BE2C (cell line): ENCODE measurements around the gene LETM1.

Source experiments
- DNase-seq: peaks from one replicate; pipeline ENCODE4 v3.0.0-alpha.2; 2020
- H3K27me3 ChIP-seq: fragments of 250-450 bp; sonication (Bioruptor Pico); 2 replicates; pipeline ENCODE4 v1.5.1; 2020; ENCODE audit warnings: mild to moderate bottlenecking
- H3K36me3 ChIP-seq: fragments of 250-450 bp; sonication (Bioruptor Pico); 2 replicates; pipeline ENCODE4 v1.5.1; 2020; ENCODE audit warnings: mild to moderate bottlenecking
- H3K4me1 ChIP-seq: fragments of 250-450 bp; sonication (Bioruptor Pico); 2 replicates; pipeline ENCODE4 v1.5.1; 2020
- H3K4me3 ChIP-seq: 2 replicates; pipeline ENCODE4 v1.5.1; 2011; ENCODE audit warnings: low read depth, low read length
- H3K9me3 ChIP-seq: fragments of 250-450 bp; sonication (Bioruptor Pico); 2 replicates; pipeline ENCODE4 v1.5.1; 2020
- TF ChIP-seq, protein P1 (sequence below): IDR thresholded peaks from 2 replicates; pipeline ENCODE4 v1.5.1; 2012; ENCODE audit warnings: mild to moderate bottlenecking, low read depth, low read length

LETM1 gene

DNA sequence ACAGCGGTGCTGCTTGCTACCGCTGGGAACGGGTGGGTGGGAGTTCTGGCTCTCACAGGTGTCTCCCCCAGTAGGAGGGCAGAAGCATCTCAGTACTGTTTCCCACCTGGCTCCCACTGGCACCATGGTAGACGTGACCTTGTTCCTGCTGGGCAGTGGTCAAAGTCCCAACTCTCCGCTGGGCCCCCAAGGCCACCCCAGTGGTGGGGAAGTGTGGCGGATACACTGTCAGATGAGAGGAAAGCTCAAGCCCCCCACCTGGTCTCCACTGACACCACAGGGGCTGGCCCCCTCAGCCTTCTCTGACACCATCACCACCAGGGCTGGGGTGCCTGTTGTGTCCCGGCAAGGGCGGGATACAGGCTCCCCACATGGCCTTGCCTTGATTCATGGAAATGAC, 24.6 kb downstream of the LETM1 start:
- Histone ChIP-seq H3K9me3 (no peaks in the 10 kb centered on the region), H3K36me3 (peaks cover 61% of the 10 kb centered on the region), H3K4me1 (no peaks in the 10 kb centered on the region), H3K27me3 (no peaks in the 10 kb centered on the region), H3K4me3 (no peak overlapping the region)
- DNase-seq, result no peak
- TF ChIP-seq, protein P1, sequence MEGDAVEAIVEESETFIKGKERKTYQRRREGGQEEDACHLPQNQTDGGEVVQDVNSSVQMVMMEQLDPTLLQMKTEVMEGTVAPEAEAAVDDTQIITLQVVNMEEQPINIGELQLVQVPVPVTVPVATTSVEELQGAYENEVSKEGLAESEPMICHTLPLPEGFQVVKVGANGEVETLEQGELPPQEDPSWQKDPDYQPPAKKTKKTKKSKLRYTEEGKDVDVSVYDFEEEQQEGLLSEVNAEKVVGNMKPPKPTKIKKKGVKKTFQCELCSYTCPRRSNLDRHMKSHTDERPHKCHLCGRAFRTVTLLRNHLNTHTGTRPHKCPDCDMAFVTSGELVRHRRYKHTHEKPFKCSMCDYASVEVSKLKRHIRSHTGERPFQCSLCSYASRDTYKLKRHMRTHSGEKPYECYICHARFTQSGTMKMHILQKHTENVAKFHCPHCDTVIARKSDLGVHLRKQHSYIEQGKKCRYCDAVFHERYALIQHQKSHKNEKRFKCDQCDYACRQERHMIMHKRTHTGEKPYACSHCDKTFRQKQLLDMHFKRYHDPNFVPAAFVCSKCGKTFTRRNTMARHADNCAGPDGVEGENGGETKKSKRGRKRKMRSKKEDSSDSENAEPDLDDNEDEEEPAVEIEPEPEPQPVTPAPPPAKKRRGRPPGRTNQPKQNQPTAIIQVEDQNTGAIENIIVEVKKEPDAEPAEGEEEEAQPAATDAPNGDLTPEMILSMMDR, result no peak

DNA sequence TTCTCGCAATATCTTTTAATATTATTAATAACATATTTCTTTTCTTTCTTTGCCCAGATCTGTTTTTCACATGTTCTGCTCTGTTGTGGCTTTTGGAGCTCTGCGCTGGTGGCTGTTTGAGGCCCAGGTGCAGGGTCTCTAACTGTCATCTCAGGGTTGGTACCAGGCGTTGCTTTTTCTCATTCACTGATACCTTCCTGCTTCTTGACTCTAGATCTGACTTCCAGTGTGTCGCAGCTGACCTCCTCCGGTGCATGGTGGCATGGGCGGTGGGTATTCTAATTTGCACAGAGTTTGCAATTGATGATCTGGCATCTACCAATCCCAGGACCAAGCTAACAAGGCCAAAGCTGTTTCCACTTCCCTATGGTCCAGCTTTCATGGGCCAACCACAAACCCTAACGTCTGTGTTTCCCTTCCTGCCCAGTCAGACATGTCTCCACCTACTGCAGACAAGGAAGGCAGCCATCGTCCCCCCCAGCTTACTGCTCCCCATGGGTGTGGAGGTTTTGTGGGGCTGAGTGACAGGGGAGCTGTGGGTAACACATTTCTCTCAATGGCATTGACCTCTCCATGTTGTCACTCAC, 25.2 kb downstream of the LETM1 start:
- no peaks in the 10 kb centered on the region for H3K9me3 ChIP-seq
- H3K27me3 ChIP-seq, result no peaks in the 10 kb centered on the region
- H3K4me1 ChIP-seq, result no peaks in the 10 kb centered on the region
- TF ChIP-seq, protein P1, result no peak
- no peak for DNase-seq
- H3K36me3 ChIP-seq, result peaks cover 60% of the 10 kb centered on the region
- no peak overlapping the region for H3K4me3 ChIP-seq

DNA sequence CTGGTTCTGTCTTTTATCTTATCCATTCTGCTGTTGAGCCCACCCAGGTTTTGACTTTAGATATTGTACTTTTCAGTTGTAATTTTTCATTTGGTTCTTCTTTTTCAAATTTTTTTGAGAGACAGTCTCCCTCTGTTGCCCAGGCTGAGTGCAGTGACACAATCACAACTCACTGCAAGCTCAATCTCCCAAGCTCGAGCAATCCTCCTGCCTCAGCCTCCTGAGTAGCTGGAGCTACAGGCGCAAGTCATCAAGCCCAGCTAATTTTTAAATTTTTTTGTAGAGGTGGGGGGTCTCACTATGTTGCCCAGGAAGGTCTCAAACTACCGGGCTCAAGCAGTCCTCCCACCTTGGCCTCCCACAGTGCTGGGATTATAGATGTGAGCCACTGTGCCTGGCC, 25.7 kb downstream of the LETM1 start:
- TF ChIP-seq, protein P1, result no peak
- no peak overlapping the region for H3K4me3 ChIP-seq
- H3K36me3 ChIP-seq, result peaks cover 59% of the 10 kb centered on the region
- no peaks in the 10 kb centered on the region for H3K9me3 ChIP-seq
- no peaks in the 10 kb centered on the region for H3K4me1 ChIP-seq
- DNase-seq, result no peak
- no peaks in the 10 kb centered on the region for H3K27me3 ChIP-seq

DNA sequence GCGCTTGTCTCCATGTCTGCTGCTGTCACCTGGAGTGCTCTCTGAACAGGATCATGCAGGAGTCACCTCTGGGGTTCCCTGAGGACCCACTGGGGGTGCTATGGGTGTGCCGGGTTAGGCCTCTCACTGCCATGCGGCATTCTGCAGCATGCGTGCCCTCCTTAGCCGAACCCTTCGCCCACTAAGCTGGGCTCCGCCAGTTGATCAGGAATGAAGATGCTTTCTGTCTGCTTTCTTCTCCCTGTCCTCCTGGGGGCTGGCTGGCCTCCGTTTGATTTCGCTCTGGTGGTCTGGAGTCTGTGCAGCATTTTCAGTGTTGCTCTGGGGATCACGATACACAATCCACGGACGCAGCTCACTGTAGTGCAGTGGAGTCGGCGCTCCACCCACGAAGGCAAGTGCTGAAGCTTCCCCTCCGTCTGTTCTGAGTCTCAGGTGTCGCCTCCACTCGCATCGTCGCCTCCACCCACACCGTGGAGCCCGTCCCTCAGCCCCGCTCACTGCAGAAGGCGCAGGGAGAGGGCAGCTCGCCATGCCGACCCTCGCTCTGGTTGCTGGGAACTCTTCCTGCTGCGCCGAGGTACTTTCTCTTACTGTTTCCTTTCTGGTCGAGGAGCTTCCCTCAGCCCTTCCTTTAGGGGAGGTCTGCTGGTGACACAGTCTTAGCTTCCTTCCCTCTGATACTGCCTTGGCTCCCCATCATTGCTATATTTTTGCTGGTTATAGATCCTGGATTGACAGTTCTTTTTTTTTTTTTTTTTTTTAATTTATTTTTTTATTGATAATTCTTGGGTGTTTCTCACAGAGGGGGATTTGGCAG, 29.2 kb downstream of the LETM1 start:
- Histone ChIP-seq H3K9me3 (no peaks in the 10 kb centered on the region), H3K4me3 (no peak overlapping the region), H3K36me3 (peaks cover 62% of the 10 kb centered on the region), H3K4me1 (no peaks in the 10 kb centered on the region), H3K27me3 (no peaks in the 10 kb centered on the region)
- no peak for DNase-seq
- TF ChIP-seq, protein P1, result no peak

DNA sequence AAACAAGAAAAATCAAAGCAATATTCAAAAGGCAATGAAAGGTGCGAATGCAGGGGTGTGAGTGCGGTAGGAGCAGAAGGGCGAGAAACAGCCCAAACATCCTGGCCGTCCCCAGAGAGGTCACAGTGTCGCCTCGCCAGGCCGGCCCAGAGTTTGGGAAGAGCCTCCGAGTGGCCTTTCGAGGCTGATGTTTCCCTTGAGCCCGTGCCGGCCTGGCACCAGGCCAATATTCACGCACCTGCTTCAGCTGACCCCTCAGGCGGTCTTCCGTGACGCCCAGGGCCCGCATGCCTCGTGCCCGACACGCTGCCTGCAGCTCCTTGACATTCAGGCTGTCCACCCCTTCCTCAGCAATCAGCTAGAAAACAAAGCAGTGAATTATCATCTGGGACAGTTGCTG, 30.6 kb downstream of the LETM1 start:
- TF ChIP-seq, protein P1, result no peak
- no peak for DNase-seq
- H3K9me3 ChIP-seq, result no peaks in the 10 kb centered on the region
- H3K36me3 ChIP-seq, result peaks cover 59% of the 10 kb centered on the region
- H3K4me1 ChIP-seq, result no peaks in the 10 kb centered on the region
- no peaks in the 10 kb centered on the region for H3K27me3 ChIP-seq
- no peak overlapping the region for H3K4me3 ChIP-seq

DNA sequence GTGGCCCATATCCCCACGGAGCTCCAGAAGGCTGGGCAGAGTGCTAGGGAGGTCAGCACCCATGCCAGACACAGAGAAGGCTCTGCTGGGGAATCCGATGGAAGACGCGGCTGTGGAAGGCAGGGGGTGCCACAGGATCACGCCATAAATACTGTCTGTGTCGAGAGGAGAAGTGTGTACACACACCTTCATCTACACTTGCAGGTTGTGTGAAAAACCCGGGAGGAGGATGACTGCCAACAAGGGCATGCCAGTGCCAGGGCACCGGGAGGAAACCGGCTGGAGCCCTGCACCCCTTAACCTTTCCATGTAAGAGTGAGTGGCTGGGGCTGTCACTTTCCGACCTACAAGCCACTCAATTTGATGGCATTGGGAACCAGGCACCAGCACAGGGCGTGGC, 31.2 kb downstream of the LETM1 start:
- Histone ChIP-seq H3K36me3 (peaks cover 58% of the 10 kb centered on the region), H3K4me1 (no peaks in the 10 kb centered on the region), H3K27me3 (no peaks in the 10 kb centered on the region), H3K9me3 (no peaks in the 10 kb centered on the region), H3K4me3 (no peak overlapping the region)
- no peak for DNase-seq
- TF ChIP-seq, protein P1, result no peak
